Measurements from ENCODE around the gene CBX2.

Gene CBX2

DNA sequence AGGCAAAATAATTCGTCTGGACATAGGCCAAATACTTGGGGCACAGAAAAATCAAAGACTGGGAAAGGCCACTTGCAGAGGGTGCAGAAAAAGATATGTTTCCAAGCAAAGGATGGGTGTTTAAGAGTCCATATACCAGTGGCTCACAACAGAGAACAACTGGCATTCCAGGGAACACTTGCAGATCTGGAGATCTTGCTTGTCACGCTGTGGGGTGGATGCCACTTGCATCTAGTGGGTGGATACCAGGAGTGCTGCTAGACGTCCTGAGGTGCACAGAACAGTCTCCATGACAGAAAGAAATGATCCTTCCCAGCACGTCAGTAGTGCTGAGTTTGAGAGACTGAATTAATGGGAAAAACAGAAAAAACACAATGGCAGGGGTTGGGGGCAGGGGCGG, 10.5 kb downstream of the CBX2 start:
- DNase-seq (ENCODE audit: low read depth), result no peak

DNA sequence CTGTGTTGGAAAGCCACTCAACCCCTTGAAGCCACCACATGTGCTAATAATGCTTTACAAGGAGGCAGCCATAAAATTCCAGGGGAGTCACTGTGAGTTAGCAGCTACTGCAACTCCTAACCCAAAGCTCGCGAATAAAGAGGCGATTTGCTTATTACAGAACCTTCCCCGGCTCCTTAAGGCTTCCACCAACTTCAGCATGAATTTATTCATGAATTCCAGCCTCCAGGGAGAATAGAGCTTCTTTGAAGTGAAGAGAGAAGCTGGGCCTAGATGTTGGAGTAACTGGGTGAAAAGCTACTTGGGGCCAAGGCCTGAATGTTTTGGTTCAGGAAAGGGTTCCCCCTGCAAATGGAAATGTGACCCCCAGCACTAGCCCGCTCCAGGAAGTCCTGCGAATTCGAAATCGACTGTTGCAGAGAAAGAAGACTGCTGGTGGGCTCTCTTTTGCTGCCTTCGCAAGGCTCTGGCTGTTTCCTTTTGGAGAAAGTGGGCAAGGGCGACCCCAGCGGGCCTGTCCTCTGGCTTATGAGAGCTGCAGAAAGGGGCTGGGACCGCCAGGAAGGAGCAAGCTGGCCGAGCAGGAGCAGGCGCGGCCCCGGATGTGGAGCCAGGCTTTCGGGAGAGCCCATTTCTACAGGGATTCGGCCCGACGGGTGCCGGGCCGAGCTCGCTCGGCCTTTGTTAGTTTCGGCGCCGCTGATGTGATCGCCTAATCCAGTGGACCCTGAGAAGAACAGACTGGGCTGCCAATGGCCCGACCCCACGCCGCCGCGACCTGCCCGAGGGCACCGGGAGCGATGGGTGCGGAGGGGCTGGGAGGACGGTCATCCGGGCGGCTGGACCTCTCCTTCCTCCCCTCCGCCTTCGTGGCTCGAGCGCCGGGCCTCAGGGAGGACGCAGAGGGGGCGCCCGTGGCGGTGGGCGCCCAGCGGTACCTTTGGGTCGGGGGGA, 11.3 kb downstream of the CBX2 start:
- no peak for DNase-seq (ENCODE audit: low read depth)

GRCh38 chr17:79789943-79790804, 12.2 kb downstream of the CBX2 start:
- DNase-seq (ENCODE audit: low read depth), result no peak

DNA sequence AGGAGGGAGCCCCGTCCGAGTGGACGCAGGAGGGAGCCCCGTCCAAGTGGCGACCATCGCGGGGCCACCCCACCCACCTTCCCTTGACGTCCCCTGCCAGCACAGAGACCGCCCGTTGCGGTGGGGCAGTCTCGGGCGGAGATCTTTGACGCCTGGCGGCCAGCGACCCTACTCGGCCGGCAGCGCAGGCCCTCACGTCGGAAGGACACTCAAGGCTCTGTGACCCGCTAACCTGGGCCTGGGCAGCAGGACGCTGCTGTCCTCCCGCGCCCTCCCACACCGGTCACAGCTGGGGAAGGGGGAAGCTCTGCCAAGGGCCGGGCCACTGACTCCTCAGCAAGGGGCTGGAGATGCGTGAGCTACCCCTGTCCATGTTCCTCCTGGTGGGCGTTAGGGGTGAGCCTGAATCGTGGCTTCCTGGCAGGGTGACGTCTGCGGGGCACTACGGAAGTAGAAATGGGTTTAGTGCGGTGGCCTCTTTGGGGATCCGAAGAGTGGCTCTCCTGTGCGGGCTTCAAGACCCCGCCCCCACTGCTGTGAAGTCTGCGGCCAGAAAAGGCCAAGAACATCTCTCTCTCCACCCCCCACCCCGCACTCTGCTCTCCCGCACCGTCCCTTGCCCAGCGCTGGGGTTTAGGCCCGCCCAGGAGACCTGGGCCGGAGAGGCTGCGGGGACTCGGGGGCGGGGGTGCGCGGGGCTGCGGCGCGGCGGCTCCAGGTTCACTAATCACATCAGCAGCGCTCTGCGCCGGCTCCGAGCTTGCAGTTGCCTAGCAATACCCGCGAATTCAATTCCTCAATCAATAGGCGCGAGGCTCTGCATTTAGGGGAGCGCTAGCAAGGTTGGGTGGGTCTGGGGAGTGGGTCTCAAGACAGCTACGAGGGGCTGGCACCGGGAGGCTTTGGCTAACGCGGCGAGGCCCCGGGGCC, 13.1 kb downstream of the CBX2 start:
- DNase-seq (ENCODE audit: low read depth), result no peak

- no peak for DNase-seq (ENCODE audit: low read depth)
These were observed 13.8 kb downstream of the CBX2 start for GRCh38 chr17:79791735-79792161.

DNA sequence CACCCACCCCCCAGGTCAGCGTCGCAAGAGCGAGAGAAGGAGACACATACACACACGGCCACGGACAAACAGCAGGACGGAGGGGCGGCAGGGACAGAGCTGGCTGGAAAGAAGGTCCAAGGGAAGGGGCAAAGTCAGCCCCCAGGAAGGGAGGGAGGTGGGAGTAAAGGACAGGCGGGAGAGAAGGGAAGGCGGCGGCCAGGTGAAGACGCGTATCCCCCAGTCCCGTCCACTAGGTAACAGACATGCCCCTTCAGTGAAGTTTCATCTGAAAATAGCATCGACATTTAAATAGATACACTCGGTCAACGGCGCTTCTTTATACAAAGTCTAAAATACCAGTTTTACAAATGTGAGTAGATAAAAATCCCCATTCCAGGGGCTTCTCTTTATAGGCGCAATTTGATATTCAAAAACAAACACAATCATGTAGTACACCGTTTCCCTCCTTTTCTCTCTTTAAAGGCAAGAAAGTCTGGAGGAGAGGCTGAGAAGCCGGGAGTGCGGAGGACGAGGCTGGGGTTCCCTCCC, 14.5 kb downstream of the CBX2 start:
- DNase-seq (ENCODE audit: low read depth), result no peak

GRCh38 chr17:79792984-79793923, 15.3 kb downstream of the CBX2 start:
- DNase-seq (ENCODE audit: low read depth), result no peak

DNA sequence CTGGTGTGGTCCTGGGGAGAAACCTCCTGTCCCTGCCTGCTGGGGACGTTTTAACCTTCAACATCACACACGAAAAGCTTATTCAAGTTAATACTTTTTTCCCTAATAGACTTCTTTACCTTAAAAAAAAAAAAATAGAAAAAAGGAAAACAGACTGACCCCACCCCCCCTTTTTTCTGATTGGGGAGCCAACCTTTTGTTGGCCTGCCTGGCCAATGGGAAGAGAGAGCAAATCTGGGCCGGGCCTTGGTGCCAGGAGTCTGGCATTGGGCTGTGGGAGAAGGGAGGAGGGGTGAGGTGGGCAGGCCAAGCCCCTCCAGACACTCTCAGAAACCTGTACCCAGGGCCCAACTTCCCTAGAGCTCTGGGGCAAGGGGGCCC, 16.0 kb downstream of the CBX2 start:
- DNase-seq (ENCODE audit: low read depth), result no peak

DNA sequence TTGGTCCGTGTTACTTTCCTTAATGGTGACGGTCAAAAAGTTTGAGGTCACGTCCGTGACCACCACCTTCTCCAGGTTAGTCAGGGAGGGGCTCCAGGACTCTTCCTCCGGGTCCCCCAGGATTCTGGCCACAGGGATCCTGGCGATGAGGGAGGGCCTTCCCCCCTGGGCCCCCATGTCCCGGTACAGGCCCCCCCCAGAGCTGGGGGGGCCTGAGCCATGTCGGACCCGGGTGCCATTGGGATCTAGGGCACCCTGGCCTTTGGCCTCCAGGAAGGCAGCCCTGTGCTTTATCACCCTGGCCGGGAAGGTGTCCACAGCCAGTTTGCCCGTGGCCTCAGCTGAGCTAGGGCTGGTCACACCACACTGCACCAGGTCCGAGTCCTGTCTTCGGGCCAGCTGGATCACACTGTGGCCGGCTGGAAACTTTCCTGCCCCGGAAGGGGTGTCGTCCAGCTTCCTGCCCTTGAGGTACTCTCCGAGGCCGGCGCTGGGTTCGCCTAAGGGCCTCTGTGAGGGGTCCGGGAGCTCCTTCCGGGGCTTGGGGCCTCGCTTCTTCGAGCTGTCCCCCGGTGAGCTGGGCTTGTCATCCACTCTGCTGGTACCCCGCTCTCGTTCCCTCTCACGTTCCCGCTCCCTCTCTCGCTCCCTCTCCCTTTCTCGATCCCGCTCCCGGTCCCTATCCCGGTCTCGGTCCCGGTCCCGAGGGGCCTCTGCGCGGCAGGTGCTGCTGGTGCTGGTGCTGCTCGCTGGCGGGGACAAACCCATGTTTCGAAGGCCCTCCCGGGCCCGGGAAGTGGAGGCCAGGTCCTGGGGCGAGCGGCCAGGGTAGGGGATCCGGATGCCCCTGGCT, 16.9 kb downstream of the CBX2 start:
- no peak for DNase-seq (ENCODE audit: low read depth)

DNA sequence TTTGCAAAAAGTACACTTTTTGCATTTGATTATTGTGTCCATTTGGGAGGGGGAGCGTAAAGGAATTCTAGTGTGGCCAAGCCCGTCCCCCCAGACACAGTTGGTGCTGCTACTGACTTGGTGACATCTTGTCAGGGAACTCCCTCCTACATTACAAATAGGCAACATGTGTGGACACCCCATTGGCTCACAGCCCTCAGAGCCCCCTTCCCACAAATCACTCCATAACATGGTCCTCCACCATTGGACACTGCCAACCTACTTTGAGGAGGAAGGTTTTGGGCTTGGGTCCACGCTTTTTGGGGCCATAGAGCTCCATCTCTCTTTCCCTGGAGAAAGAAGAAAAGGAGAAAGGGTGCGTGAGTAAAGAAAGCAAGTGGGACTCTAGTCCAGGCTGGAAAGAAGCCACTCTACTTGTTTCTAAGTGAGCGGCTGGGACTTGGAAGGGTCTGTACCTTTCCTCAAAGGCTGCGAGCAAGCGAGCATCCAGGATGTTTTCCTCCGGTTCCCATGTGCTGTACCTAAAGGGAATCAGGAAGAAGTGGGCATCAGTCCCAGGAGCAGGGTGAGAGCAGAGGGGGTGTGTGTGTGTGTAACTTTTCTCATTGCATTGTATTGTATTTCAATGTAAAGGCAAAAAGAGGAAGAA, 18.0 kb downstream of the CBX2 start:
- no peak for DNase-seq (ENCODE audit: low read depth)

DNA sequence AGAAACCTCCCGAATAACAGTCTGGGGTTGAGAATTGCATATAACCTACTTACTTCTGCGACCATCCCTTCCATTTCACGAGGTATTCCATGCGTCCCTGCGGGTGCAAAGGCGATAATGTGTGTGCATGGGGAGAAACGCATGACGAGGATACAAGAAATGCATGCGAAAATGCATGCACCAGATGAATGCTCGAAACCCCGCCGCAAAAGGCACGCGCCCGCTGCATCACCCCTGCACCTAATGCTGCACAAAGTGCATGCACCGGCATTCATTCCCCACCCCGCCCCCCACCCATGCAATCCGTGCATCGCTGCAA, 18.5 kb downstream of the CBX2 start:
- DNase-seq (ENCODE audit: low read depth), result no peak

GRCh38 chr17:79796763-79797491, 19.0 kb downstream of the CBX2 start, which contains the start of gene CBX8:
Gene CBX8, minus strand, starts transcription at chr17:79797077. Its CDS starts 79 bp downstream, at chr17:79796998.
- DNase-seq (ENCODE audit: low read depth), result peak; percentile 97

GRCh38 chr17:79797492-79798298, 19.7 kb downstream of the CBX2 start:
- no peak for DNase-seq (ENCODE audit: low read depth)

- DNase-seq (ENCODE audit: low read depth), result no peak
These were observed 20.6 kb downstream of the CBX2 start for GRCh38 chr17:79798299-79799173.

- no peak for DNase-seq (ENCODE audit: low read depth)
These were observed 21.2 kb downstream of the CBX2 start for GRCh38 chr17:79799174-79799537.

DNA sequence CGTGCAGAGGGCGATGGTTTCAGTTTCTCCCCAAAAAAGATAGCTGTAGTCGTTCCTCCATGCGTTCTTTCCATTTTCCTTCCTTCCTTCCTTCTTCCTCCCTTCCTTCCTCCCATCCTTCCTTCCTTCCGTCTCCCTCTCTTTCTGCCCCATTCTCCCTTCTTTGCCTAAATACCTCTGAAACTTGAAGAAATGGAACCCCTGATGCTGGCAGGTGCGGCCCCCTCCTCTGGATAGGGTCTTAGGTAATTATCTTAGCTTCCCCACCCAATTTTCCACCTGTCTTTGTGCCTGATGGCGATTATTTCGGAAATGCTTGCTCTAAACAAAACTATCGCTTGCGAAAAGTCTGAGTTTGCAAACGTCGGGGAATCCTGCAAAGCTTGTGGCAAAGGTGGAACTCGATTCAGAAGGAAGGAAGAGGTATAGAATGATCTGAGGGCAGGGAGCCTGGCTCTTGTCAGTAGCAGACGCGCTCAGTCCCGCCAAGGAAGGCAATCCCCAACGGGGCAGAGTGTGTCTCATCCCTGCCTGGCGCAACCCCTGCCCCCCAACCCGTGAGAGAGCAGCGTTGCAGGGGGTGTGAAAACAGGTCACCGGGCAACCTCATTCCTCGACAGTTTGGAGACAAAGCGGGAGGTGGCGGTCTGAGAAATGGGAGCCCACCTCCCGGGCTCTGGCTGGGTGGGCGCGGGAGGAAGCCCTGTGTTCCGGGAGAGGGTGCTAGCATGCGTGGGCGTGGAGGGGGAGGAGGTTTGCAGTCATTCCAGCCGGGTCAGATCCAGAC, 21.8 kb downstream of the CBX2 start:
- DNase-seq (ENCODE audit: low read depth), result no peak
